ENCODE data around the gene ZNF248.

- TF ChIP-seq CTCF (IDR thresholded peaks at IDR 0.05) (no peak), POLR2A (IDR thresholded peaks at IDR 0.05) (no peak)
Measured at GRCh38 chr10:37856881-37857286, 526 bp downstream of the ZNF248 start.
